ENCODE measurements around the gene FBP1.

GRCh38 chr9:94675008-94675881 lies 35.9 kb upstream of the FBP1 start:
- TF ChIP-seq POLR2A (IDR thresholded peaks at IDR 0.05) (no peak), CTCF (IDR thresholded peaks at IDR 0.05) (no peak), EP300 (IDR thresholded peaks at IDR 0.05; ENCODE audit: low read depth) (no peak), POLR2AphosphoS5 (IDR thresholded peaks at IDR 0.05) (no peak)
